ENCODE measurements around the gene GDPGP1.

The GDPGP1 gene

DNA sequence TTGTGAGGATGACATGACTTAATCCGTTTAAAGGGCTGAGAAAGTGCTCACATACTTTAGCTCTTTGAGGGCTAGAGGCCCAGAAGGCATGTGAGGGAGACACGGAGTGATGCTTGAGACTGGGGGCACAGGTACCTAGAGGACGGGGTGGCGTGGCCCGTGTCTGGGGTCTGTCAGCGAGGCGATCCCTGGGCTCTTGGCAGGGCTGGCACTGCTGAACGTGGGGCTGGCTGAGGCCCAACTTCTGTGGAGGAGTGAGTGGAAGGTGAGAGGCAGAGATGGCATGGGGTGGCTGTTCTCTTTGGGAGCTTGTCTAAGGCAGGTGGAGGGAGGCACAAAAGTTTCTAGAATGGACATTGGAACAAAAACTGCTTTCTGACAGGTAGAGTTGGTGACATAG lies 23.4 kb upstream of the GDPGP1 start:
- no peaks in the 10 kb centered on the region for H3K9me3 ChIP-seq (ENCODE audit: low read depth, low read length)
- no peak overlapping the region for H3K9ac ChIP-seq (ENCODE audit: insufficient read length)
- no peak overlapping the region for H3K4me3 ChIP-seq
- H3K27ac ChIP-seq, result no peak overlapping the region
- DNase-seq (ENCODE audit: low read depth, low spot score), result no peak
- H3K36me3 ChIP-seq (ENCODE audit: insufficient read depth, low read length), result no peaks in the 10 kb centered on the region
- TF ChIP-seq POLR2AphosphoS5 (IDR thresholded peaks at IDR 0.05; ENCODE audit: borderline replicate concordance, low read depth, low read length) (no peak), EZH2 (IDR thresholded peaks at IDR 0.05) (no peak), FOXP2 (optimal IDR thresholded peaks at IDR 0.05; ENCODE audit: control extremely low read depth, extremely low read length, insufficient read depth) (no peak)

DNA sequence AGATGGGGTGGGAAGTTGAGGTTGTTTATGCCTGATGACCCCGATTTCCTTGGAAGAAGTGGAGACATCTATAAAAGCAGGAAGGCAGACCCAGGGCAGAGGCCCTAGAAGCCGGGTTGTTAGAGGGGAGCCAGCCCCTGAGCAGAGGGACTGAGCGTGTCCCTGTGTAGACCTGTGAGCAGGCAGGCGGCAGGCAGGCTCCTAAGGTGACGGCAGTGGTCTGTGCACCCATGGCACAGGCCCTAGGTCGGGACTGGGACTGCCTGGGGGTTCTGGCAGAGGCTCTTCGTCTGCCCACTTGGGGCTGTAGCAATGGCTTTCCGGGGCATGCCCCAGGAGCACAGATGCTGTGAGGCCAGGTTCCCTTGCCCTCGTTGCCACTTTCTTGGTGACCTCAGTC lies 23.0 kb upstream of the GDPGP1 start:
- H3K9ac ChIP-seq (ENCODE audit: insufficient read length), result no peak overlapping the region
- no peaks in the 10 kb centered on the region for H3K9me3 ChIP-seq (ENCODE audit: low read depth, low read length)
- TF ChIP-seq POLR2AphosphoS5 (IDR thresholded peaks at IDR 0.05; ENCODE audit: borderline replicate concordance, low read depth, low read length) (no peak), FOXP2 (optimal IDR thresholded peaks at IDR 0.05; ENCODE audit: control extremely low read depth, extremely low read length, insufficient read depth) (no peak), EZH2 (IDR thresholded peaks at IDR 0.05) (no peak)
- H3K27ac ChIP-seq, result no peak overlapping the region
- no peak for DNase-seq (ENCODE audit: low read depth, low spot score)
- no peaks in the 10 kb centered on the region for H3K36me3 ChIP-seq (ENCODE audit: insufficient read depth, low read length)
- H3K4me3 ChIP-seq, result no peak overlapping the region

DNA sequence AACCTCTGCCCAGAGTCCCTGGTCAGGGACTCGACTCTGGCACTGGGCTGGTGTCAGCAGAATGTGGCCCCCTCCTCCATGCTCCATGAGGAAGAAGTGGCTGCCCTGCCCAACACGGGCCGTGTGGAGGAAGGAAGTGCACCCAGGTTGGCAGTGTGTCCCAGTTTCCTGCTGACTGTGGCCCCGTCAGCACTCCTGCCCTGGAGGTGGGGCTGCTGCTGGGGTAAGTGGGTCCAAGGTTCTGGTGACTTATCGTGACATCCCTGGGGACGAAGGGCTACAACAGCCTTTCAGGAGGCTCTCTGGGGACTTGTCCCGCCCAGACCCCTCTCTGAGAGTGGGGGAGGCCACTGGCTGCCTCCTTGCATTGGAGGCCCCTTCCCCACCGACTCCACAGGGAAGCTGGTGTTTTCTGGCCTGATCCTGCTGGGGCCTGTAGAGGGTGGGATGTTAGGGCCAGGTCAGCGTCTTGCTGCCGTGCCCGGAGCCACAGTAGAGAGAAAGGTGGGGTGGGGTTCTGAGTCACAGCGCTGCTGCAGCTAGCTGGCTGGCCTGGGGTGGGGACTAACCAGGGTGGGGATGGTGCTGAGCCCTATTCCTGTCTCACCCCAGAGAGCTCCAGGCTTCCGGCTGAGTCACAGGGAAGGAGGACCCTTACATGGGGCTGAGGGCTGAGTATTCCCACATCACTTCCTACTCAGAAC lies 22.4 kb upstream of the GDPGP1 start:
- no peak overlapping the region for H3K4me3 ChIP-seq
- H3K9ac ChIP-seq (ENCODE audit: insufficient read length), result no peak overlapping the region
- no peaks in the 10 kb centered on the region for H3K9me3 ChIP-seq (ENCODE audit: low read depth, low read length)
- no peaks in the 10 kb centered on the region for H3K36me3 ChIP-seq (ENCODE audit: insufficient read depth, low read length)
- no peak for DNase-seq (ENCODE audit: low read depth, low spot score)
- no peak overlapping the region for H3K27ac ChIP-seq
- TF ChIP-seq EZH2 (IDR thresholded peaks at IDR 0.05) (no peak), FOXP2 (optimal IDR thresholded peaks at IDR 0.05; ENCODE audit: control extremely low read depth, extremely low read length, insufficient read depth) (no peak), POLR2AphosphoS5 (IDR thresholded peaks at IDR 0.05; ENCODE audit: borderline replicate concordance, low read depth, low read length) (no peak)

DNA sequence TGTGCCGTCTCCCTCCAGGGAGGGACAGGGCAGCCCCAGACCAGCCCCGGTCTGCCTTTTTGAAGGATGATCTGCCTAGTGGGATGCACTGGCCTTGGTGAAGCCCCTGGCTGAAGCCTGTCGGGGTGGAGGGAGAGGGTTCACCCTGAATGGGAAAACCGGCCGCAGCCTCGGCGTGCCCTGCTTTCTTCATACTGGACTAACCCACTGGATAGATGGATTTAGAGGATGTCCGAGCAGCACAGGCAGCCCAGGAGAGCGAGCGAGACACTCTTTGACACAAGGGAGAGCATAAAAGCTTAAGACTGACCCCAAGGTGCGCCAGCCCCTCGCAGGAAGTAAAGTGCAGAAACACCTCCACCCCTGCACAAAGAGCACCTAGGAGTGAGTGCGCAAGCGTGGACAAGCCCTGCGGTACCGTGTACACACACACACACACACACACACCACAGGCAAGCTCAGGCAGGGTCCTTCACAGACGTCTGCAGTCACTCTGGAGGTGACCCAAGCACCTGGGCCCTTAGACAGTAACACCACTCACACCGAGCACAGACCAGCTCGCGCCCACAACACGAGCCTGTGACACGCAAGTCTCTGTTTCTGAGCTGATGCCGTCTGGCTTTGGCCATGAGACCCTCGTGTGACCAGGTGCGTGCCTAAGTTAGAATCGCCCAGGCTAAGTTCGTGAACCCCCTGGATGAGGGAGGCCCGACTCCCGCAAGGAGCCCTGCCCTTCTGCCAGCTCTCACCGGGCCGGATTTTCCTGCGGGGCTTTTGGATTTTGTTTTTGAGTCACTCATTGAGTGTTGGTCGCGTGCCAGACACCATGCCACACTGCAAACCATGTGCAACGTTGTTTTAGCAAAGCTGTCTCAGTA lies 21.5 kb upstream of the GDPGP1 start:
- Histone ChIP-seq H3K9ac (ENCODE audit: insufficient read length) (no peak overlapping the region), H3K36me3 (ENCODE audit: insufficient read depth, low read length) (no peaks in the 10 kb centered on the region), H3K27ac (no peak overlapping the region), H3K4me3 (no peak overlapping the region), H3K9me3 (ENCODE audit: low read depth, low read length) (no peaks in the 10 kb centered on the region)
- TF ChIP-seq EZH2 (IDR thresholded peaks at IDR 0.05), result no peak
- TF ChIP-seq POLR2AphosphoS5 (IDR thresholded peaks at IDR 0.05; ENCODE audit: borderline replicate concordance, low read depth, low read length), result no peak
- TF ChIP-seq FOXP2 (optimal IDR thresholded peaks at IDR 0.05; ENCODE audit: control extremely low read depth, extremely low read length, insufficient read depth), result no peak
- no peak for DNase-seq (ENCODE audit: low read depth, low spot score)

DNA sequence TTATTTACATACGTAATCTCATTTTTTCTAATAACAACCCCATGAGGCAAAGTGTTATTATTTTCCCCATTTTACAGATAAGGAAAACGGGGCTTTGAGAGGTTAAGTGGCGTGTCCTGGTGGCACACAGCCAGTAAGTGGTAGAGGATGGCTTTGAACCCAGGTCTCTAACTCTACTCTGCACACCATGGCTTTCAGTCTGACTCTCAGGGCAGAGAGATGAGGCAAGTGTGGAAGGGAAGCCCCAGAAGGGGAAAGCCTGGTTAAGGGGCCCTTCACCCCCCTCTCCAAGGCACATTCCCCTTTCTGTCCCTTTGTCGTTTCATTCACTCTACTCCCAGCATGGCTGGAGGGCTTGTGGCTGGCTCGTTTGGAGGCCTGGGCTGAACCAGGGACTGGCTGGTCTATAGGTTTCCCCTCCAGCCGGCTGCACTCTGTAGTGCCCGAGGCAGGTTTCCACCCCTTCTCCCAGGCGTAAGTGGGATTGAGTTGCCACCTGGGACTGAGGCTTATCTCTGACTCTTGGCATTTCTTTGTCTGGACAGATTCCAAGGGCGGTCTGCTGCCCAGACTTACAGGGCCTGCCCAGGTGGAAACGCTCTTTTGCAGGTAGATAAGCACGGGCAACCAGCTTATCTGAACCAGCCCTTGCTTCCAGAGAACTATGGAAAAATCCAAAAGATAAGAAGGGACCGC lies 20.7 kb upstream of the GDPGP1 start:
- no peak overlapping the region for H3K9ac ChIP-seq (ENCODE audit: insufficient read length)
- no peaks in the 10 kb centered on the region for H3K36me3 ChIP-seq (ENCODE audit: insufficient read depth, low read length)
- no peak overlapping the region for H3K4me3 ChIP-seq
- no peak for DNase-seq (ENCODE audit: low read depth, low spot score)
- no peak for TF ChIP-seq POLR2AphosphoS5 (IDR thresholded peaks at IDR 0.05; ENCODE audit: borderline replicate concordance, low read depth, low read length)
- TF ChIP-seq FOXP2 (optimal IDR thresholded peaks at IDR 0.05; ENCODE audit: control extremely low read depth, extremely low read length, insufficient read depth), result no peak
- no peak for TF ChIP-seq EZH2 (IDR thresholded peaks at IDR 0.05)
- H3K9me3 ChIP-seq (ENCODE audit: low read depth, low read length), result no peaks in the 10 kb centered on the region
- 0 out of 2 replicates have a peak overlapping the region, but pooled peaks have one; percentile 19 for H3K27ac ChIP-seq

DNA sequence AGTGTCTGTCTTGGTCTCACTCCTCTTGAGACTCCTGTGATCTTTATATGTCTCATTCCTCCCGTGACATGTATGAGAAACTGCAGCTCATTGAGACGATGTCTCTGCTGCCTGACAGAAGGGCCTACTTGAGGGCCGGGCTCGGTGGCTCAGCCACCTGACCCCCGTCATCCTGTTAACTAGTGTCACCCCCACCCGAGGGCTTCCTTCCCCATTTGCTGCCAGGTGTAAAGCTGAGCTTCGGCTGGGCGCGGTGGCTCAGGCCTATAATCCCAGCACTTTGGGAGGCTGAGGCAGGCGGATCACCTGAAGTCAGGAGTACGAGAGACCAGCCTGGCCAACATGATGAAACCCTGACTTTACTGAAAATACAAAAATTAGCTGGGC lies 20.2 kb upstream of the GDPGP1 start:
- no peaks in the 10 kb centered on the region for H3K9me3 ChIP-seq (ENCODE audit: low read depth, low read length)
- 0 out of 2 replicates have a peak overlapping the region, but pooled peaks have one; percentile 19 for H3K27ac ChIP-seq
- TF ChIP-seq FOXP2 (optimal IDR thresholded peaks at IDR 0.05; ENCODE audit: control extremely low read depth, extremely low read length, insufficient read depth) (no peak), EZH2 (IDR thresholded peaks at IDR 0.05) (no peak), POLR2AphosphoS5 (IDR thresholded peaks at IDR 0.05; ENCODE audit: borderline replicate concordance, low read depth, low read length) (no peak)
- DNase-seq (ENCODE audit: low read depth, low spot score), result no peak
- no peak overlapping the region for H3K9ac ChIP-seq (ENCODE audit: insufficient read length)
- H3K4me3 ChIP-seq, result no peak overlapping the region
- H3K36me3 ChIP-seq (ENCODE audit: insufficient read depth, low read length), result no peaks in the 10 kb centered on the region

DNA sequence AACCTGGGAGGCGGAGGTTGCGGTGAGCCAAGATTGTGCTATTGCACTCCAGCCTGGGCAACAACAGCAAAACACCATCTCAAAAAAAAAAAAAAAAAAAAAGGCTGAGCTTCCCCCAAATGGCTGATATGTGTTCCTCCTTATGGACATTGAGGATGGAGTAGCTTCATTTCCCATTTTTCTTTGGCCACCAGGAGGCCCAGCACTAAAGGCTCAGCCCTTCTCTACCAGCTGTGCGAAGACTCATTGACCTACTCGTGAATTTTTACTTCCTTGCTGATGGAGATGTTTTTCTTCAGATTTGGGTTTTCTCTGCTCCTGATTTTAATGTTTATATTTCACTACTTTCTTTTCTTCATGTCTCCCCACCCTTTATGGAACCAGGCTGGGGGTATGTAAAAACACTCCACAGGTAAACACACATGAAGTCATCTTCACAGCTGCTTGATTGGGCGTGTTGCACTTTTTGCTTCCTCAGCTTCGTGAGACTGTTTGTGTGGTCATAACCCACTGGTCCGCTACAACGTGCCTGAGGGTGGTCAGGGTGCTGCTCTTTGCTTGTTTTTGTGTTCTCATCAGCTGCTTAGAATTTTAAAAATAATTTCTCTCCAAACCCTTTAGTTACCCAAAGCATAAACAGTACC lies 19.3 kb upstream of the GDPGP1 start:
- Histone ChIP-seq H3K4me3 (no peak overlapping the region), H3K27ac (no peak overlapping the region), H3K9ac (ENCODE audit: insufficient read length) (no peak overlapping the region), H3K9me3 (ENCODE audit: low read depth, low read length) (no peaks in the 10 kb centered on the region), H3K36me3 (ENCODE audit: insufficient read depth, low read length) (no peaks in the 10 kb centered on the region)
- TF ChIP-seq FOXP2 (optimal IDR thresholded peaks at IDR 0.05; ENCODE audit: control extremely low read depth, extremely low read length, insufficient read depth) (no peak), EZH2 (IDR thresholded peaks at IDR 0.05) (no peak), POLR2AphosphoS5 (IDR thresholded peaks at IDR 0.05; ENCODE audit: borderline replicate concordance, low read depth, low read length) (no peak)
- DNase-seq (ENCODE audit: low read depth, low spot score), result no peak
